RWPE1 (cell line): Measurements from ENCODE around the gene TMEM61.

Experiments
- CTCF ChIA-PET: fragments of 350-600 bp; sonication (Branson Sonifier 250); formaldehyde crosslinking; extraction: SDS; loops from one replicate; lab custom pipeline; 2021; lab: Yijun Ruan, JAX
- POLR2A ChIA-PET: fragments of 400-600 bp; formaldehyde crosslinking; extraction: SDS; loops from one replicate; lab custom pipeline; 2020; ENCODE audit warnings: antibody characterized with exemption; ENCODE audit not compliant: low non-redundant PET; lab: Yijun Ruan, JAX
- DNase-seq: peaks from one replicate; pipeline ENCODE4 v3.0.0; 2012; ENCODE audit warnings: low spot score
- H3K27ac ChIP-seq: fragments of 450-650 bp; 2 replicates; pipeline ENCODE4 v1.5.1; 2017
- CTCF ChIP-seq: fragments of 450-650 bp; conservative IDR thresholded peaks from 2 replicates; pipeline ENCODE4 v1.5.1; 2017; ENCODE audit warnings: low read depth, mild to moderate bottlenecking

Gene TMEM61

GRCh38 chr1:54990916-54991315, 10.5 kb downstream of the TMEM61 start:
- POLR2A ChIA-PET: no interaction called here
- DNase-seq: no peak
- CTCF ChIA-PET: interaction anchor here (0.5 to 1.6 kb wide), 4 partner anchors 40 to 309 kb away, joined by 3 to 10 read pairs (median 3); no protein-coding TSS in a partner anchor
- H3K27ac ChIP-seq: no peak overlapping the region
- TF ChIP-seq CTCF: no peak

- CTCF ChIA-PET: interaction anchor here (1.1 to 1.6 kb wide), 2 partner anchors 30 to 41 kb away, joined by 3 to 8 read pairs; no protein-coding TSS in a partner anchor
- H3K27ac ChIP-seq: no peak overlapping the region
- POLR2A ChIA-PET: no interaction called here
- no peak for TF ChIP-seq CTCF
- no peak for DNase-seq
Measured at GRCh38 chr1:54991939-54992338, 11.5 kb downstream of the TMEM61 start.

GRCh38 chr1:54993140-54993539, 12.7 kb downstream of the TMEM61 start:
- ChIA-PET CTCF (interaction anchor here (0.9 to 1.6 kb wide), 4 partner anchors 9 to 43 kb away, joined by 3 to 8 read pairs (median 4); no protein-coding TSS in a partner anchor), POLR2A (interaction anchor here (0.6 kb wide), 1 partner anchor 12 kb away, joined by 3 read pairs; no protein-coding TSS in a partner anchor)
- H3K27ac ChIP-seq: no peak overlapping the region
- no peak for DNase-seq
- TF ChIP-seq CTCF: no peak

GRCh38 chr1:54994355-54994990, 14.0 kb downstream of the TMEM61 start:
- POLR2A ChIA-PET: no interaction called here
- H3K27ac ChIP-seq: no peak overlapping the region

GRCh38 chr1:54995013-54995760, 14.8 kb downstream of the TMEM61 start:
- DNase-seq: no peak
- no peak overlapping the region for H3K27ac ChIP-seq
- ChIA-PET POLR2A (no interaction called here), CTCF (interaction anchor here (0.6 to 2.2 kb wide), 6 partner anchors 12 to 320 kb away, joined by 3 to 60 read pairs (median 6); no protein-coding TSS in a partner anchor)
- no peak for TF ChIP-seq CTCF

More at GRCh38 chr1:54994355-54994990, 14.0 kb downstream of the TMEM61 start:
- CTCF ChIA-PET: interaction anchor here (0.6 kb wide), 1 partner anchor 320 kb away, joined by 3 read pairs; no protein-coding TSS in a partner anchor
- no peak for TF ChIP-seq CTCF
- no peak for DNase-seq

- ChIA-PET POLR2A (no interaction called here), CTCF (interaction anchor here (0.6 to 2.4 kb wide), 16 partner anchors 9 to 189 kb away, joined by 3 to 60 read pairs (median 5); partner anchors contain the start of gene TMEM61)
- no peak for DNase-seq
- no peak for TF ChIP-seq CTCF
- no peak overlapping the region for H3K27ac ChIP-seq
Measured at GRCh38 chr1:54995835-54996234, 15.4 kb downstream of the TMEM61 start.
